Retinal pigment epithelial cell (primary cell): ENCODE data around the gene DEAF1.
"Not testable (repeated sequence)": the region's sequence is repeated elsewhere in the genome, so short reads cannot be mapped to it uniquely, and the experiment has no call there.

ENCODE experiments used
- DNase-seq: peaks from one replicate; pipeline ENCODE4 v3.0.0-alpha.2; 2010; ENCODE audit warnings: low read depth
- H3K4me3 ChIP-seq: 2 replicates; pipeline ENCODE4 v1.5.1; 2011; ENCODE audit warnings: mild to moderate bottlenecking, low read length, control low read depth, moderate library complexity
- TF ChIP-seq, protein P1 (sequence below): conservative IDR thresholded peaks from 2 replicates; pipeline ENCODE4 v1.5.1; 2011; ENCODE audit warnings: low read depth, low read length, control low read depth, inconsistent platforms

Gene DEAF1

GRCh38 chr11:659532-660085 is 35.4 kb downstream of the DEAF1 start:
- H3K4me3 ChIP-seq = no peak overlapping the region
- DNase-seq = no peak
- TF ChIP-seq, protein P1, sequence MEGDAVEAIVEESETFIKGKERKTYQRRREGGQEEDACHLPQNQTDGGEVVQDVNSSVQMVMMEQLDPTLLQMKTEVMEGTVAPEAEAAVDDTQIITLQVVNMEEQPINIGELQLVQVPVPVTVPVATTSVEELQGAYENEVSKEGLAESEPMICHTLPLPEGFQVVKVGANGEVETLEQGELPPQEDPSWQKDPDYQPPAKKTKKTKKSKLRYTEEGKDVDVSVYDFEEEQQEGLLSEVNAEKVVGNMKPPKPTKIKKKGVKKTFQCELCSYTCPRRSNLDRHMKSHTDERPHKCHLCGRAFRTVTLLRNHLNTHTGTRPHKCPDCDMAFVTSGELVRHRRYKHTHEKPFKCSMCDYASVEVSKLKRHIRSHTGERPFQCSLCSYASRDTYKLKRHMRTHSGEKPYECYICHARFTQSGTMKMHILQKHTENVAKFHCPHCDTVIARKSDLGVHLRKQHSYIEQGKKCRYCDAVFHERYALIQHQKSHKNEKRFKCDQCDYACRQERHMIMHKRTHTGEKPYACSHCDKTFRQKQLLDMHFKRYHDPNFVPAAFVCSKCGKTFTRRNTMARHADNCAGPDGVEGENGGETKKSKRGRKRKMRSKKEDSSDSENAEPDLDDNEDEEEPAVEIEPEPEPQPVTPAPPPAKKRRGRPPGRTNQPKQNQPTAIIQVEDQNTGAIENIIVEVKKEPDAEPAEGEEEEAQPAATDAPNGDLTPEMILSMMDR = no peak

GRCh38 chr11:657691-658126 is 37.3 kb downstream of the DEAF1 start:
- H3K4me3 ChIP-seq = no peak overlapping the region
- DNase-seq = no peak
- TF ChIP-seq, protein P1 = no peak

GRCh38 chr11:656866-657265 is 38.2 kb downstream of the DEAF1 start:
- TF ChIP-seq, protein P1 = no peak
- H3K4me3 ChIP-seq = no peak overlapping the region
- no peak for DNase-seq

DNA sequence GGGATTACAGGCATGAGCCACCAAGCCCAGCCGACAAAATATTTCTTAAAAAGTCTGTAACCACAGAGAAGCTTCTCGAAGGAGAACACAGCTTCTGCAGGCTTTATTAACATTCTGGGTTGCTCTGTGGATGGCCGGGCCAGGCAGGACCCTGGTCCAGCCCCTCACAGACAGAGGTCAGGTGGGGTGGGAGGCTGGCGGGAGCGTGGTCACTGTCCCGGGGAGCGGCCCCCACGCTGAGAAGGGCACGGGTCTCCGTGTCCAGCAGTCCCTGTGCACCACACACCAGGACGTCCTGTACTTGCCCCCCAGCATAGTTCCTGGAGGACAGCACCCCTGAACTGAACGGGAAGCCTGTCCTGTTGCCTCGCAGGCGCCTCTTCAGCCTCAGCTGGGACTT is 38.6 kb downstream of the DEAF1 start:
- no peak overlapping the region for H3K4me3 ChIP-seq
- DNase-seq = no peak
- TF ChIP-seq, protein P1 = no peak

DNA sequence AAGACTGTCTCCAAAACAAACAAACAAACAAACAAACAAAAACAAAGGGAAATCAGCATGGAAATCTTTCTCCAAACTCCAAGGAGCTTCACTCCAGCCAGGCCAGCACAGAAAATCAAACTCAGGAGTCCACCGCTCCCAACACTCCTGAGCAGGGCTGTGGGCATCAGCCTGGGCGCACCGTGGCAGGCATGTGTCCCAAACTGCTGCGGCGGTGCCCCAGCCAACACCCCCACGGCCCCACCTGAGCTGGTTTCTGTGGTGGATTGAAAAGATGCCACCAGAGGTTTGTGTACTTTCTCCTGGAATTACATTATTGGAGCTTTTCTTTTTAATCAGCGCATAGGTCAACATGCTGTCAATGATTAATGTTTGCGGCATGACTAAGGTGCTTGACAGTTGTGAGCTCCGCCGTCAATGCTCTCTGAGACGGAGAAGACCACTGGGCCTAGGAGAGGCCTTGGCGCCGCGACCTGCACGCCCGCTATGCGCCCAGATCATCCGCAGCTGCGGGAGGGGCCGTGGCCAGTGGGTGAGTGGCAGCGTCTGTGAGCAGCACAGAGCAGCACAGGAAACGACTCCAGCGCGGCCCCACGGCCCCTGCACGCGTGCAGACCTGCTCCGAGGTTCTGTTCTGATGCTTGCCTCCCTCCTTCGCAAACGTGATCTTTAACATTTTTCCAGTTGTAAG is 39.8 kb downstream of the DEAF1 start:
- no peak overlapping the region for H3K4me3 ChIP-seq
- DNase-seq = no peak
- TF ChIP-seq, protein P1 = no peak

- not testable (repeated sequence) for DNase-seq
Observed at GRCh38 chr11:654444-654843, 40.6 kb downstream of the DEAF1 start.

DNA sequence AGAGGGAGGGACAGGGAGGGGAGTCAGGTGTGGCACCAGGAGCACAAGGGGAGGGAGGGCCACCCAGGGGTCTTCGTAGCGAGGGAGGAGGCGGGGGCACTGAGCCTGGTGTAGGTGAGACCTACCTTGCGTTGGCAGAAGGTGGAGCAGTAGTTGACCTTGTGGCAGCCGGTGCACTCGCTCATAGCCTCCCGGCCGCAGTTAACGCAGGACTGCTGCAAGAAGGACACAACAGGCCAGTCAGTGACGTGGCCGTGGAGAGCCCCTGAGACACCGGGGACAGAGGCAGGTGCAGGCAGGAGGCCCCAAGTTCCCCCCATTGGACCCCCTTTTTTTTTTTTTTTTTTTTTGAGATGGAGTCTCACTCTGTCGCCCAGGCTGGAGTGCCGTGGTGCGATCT is 41.2 kb downstream of the DEAF1 start:
- no peak for DNase-seq
- TF ChIP-seq, protein P1 = no peak
- H3K4me3 ChIP-seq = no peak overlapping the region

More at GRCh38 chr11:654444-654843, 40.6 kb downstream of the DEAF1 start:
- H3K4me3 ChIP-seq = not testable (repeated sequence)

DNA sequence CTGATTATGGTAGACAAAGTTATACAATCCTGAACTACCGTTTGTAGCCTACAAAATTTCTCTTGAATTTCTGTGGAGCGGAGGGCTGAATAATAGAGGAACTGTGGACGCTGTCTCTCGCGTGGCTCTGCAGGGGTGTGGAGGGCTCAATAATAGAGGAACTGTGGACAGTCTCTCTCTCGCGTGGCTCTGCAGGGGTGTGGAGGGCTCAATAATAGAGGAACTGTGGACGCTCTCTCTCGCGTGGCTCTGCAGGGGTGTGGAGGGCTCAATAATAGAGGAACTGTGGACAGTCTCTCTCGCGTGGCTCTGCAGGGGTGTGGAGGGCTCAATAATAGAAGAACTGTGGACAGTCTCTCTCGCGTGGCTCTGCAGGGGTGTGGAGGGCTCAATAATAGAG is 41.9 kb downstream of the DEAF1 start:
- not testable (repeated sequence) for DNase-seq, H3K4me3 ChIP-seq
